Measurements from ENCODE around the gene ALK.

ALK gene

GRCh38 chr2:29799628-29800027 is 121.8 kb downstream of the ALK start:
- in situ Hi-C loops (cut with MboI; ENCODE audit: low sequenced_read_pairs) = no loop called here

GRCh38 chr2:29797916-29798315 is 123.5 kb downstream of the ALK start:
- in situ Hi-C loops (cut with MboI; ENCODE audit: low sequenced_read_pairs) = no loop called here

- in situ Hi-C loops (cut with MboI; ENCODE audit: low sequenced_read_pairs) = no loop called here
Observed at GRCh38 chr2:29796446-29796845, 124.9 kb downstream of the ALK start.

- in situ Hi-C loops (cut with MboI; ENCODE audit: low sequenced_read_pairs) = no loop called here
Observed at GRCh38 chr2:29789911-29790485, 131.4 kb downstream of the ALK start.

GRCh38 chr2:29787473-29788465 is 133.6 kb downstream of the ALK start:
- in situ Hi-C loops (cut with MboI; ENCODE audit: low sequenced_read_pairs) = no loop called here

- in situ Hi-C loops (cut with MboI; ENCODE audit: low sequenced_read_pairs) = no loop called here
Observed at GRCh38 chr2:29786361-29786760, 135.0 kb downstream of the ALK start.

- in situ Hi-C loops (cut with MboI; ENCODE audit: low sequenced_read_pairs) = no loop called here
Observed at GRCh38 chr2:29783666-29784065, 137.7 kb downstream of the ALK start.

- in situ Hi-C loops (cut with MboI; ENCODE audit: low sequenced_read_pairs) = no loop called here
Observed at GRCh38 chr2:29782549-29783458, 138.6 kb downstream of the ALK start.

- in situ Hi-C loops (cut with MboI; ENCODE audit: low sequenced_read_pairs) = no loop called here
Observed at GRCh38 chr2:29782087-29782486, 139.3 kb downstream of the ALK start.

GRCh38 chr2:29780906-29781305 is 140.5 kb downstream of the ALK start:
- in situ Hi-C loops (cut with MboI; ENCODE audit: low sequenced_read_pairs) = no loop called here

- in situ Hi-C loops (cut with MboI; ENCODE audit: low sequenced_read_pairs) = no loop called here
Observed at GRCh38 chr2:29777161-29777560, 144.2 kb downstream of the ALK start.

- in situ Hi-C loops (cut with MboI; ENCODE audit: low sequenced_read_pairs) = no loop called here
Observed at GRCh38 chr2:29776406-29776805, 145.0 kb downstream of the ALK start.

- in situ Hi-C loops (cut with MboI; ENCODE audit: low sequenced_read_pairs) = no loop called here
Observed at GRCh38 chr2:29775937-29776336, 145.4 kb downstream of the ALK start.

GRCh38 chr2:29774624-29775023 is 146.8 kb downstream of the ALK start:
- in situ Hi-C loops (cut with MboI; ENCODE audit: low sequenced_read_pairs) = no loop called here

GRCh38 chr2:29770846-29771245 is 150.5 kb downstream of the ALK start:
- in situ Hi-C loops (cut with MboI; ENCODE audit: low sequenced_read_pairs) = no loop called here

GRCh38 chr2:29769847-29770246 is 151.5 kb downstream of the ALK start:
- in situ Hi-C loops (cut with MboI; ENCODE audit: low sequenced_read_pairs) = no loop called here

- in situ Hi-C loops (cut with MboI; ENCODE audit: low sequenced_read_pairs) = no loop called here
Observed at GRCh38 chr2:29767606-29768335, 153.6 kb downstream of the ALK start.

- in situ Hi-C loops (cut with MboI; ENCODE audit: low sequenced_read_pairs) = no loop called here
Observed at GRCh38 chr2:29766191-29766590, 155.2 kb downstream of the ALK start.

- in situ Hi-C loops (cut with MboI; ENCODE audit: low sequenced_read_pairs) = no loop called here
Observed at GRCh38 chr2:29765721-29766120, 155.7 kb downstream of the ALK start.

- in situ Hi-C loops (cut with MboI; ENCODE audit: low sequenced_read_pairs) = no loop called here
Observed at GRCh38 chr2:29763371-29763770, 158.0 kb downstream of the ALK start.

GRCh38 chr2:29762239-29762638 is 159.1 kb downstream of the ALK start:
- in situ Hi-C loops (cut with MboI; ENCODE audit: low sequenced_read_pairs) = no loop called here
